T47D (cell line): ENCODE measurements around the gene CNR2.
"Not testable (repeated sequence)": the region's sequence is repeated elsewhere in the genome, so short reads cannot be mapped to it uniquely, and the experiment has no call there.

Source experiments
- DNase-seq, 2 experiments: peaks; one replicate each; pipeline versions ENCODE4 v3.0.0 to v3.0.0-alpha.2; 2011 to 2012; ENCODE audit warnings: low read depth in 1 of 2, low spot score in 1 of 2
- JUND ChIP-seq: IDR thresholded peaks from 2 replicates; pipeline ENCODE4 v1.6.1; 2012; ENCODE audit warnings: low read depth
- in situ Hi-C: cut with HindIII; loops from 2 replicates; pipeline ENCODE4 v1.10.0; 2016; ENCODE audit warnings: low sequenced_read_pairs, low pct_unique_long_range_greater_than_20kb

Gene CNR2

GRCh38 chr1:23910144-23910543 lies 3.0 kb downstream of the CNR2 start:
- in situ Hi-C loops: no loop called here
- TF ChIP-seq JUND: no peak
- no peak for DNase-seq

- no peak for TF ChIP-seq JUND
- in situ Hi-C loops: no loop called here
- DNase-seq: peak in 1 of 2 experiments; percentile 34
These were observed 3.8 kb downstream of the CNR2 start for GRCh38 chr1:23909412-23909811.

GRCh38 chr1:23908453-23909341 lies 4.5 kb downstream of the CNR2 start:
- no peak for TF ChIP-seq JUND
- no peak for DNase-seq
- in situ Hi-C loops: no loop called here

- in situ Hi-C loops: no loop called here
- TF ChIP-seq JUND: no peak
- no peak for DNase-seq
These were observed 6.4 kb downstream of the CNR2 start for GRCh38 chr1:23906731-23907130.

- DNase-seq: no peak
- in situ Hi-C loops: no loop called here
- no peak for TF ChIP-seq JUND
These were observed 7.6 kb downstream of the CNR2 start for GRCh38 chr1:23905461-23906025.

GRCh38 chr1:23904748-23905357 lies 8.3 kb downstream of the CNR2 start:
- TF ChIP-seq JUND: no peak
- peak in 1 of 2 experiments; percentile 27 for DNase-seq
- in situ Hi-C loops: no loop called here

- no peak for TF ChIP-seq JUND
- DNase-seq: no peak
- in situ Hi-C loops: no loop called here
These were observed 9.4 kb downstream of the CNR2 start for GRCh38 chr1:23903754-23904153.

- no peak for TF ChIP-seq JUND
- DNase-seq: no peak
- in situ Hi-C loops: no loop called here
These were observed 10.6 kb downstream of the CNR2 start for GRCh38 chr1:23902321-23903278.

- DNase-seq, in situ Hi-C loops: not testable (repeated sequence)
These were observed 13.1 kb downstream of the CNR2 start for GRCh38 chr1:23900017-23900416.

GRCh38 chr1:23899070-23899469 lies 14.1 kb downstream of the CNR2 start:
- DNase-seq: no peak
- in situ Hi-C loops: no loop called here
- no peak for TF ChIP-seq JUND

- TF ChIP-seq JUND: no peak
- no peak for DNase-seq
- in situ Hi-C loops: no loop called here
These were observed 16.1 kb downstream of the CNR2 start for GRCh38 chr1:23897083-23897482.

- TF ChIP-seq JUND: no peak
- in situ Hi-C loops: no loop called here
These were observed 16.7 kb downstream of the CNR2 start for GRCh38 chr1:23896491-23896890.

More at GRCh38 chr1:23896491-23896890, 16.7 kb downstream of the CNR2 start:
- DNase-seq: no peak
